Inferior parietal cortex (tissue), 1 donor: ENCODE results near the gene SYNRG.
"Not testable (repeated sequence)": the region's sequence is repeated elsewhere in the genome, so short reads cannot be mapped to it uniquely, and the experiment has no call there.

Experiments used
- DNase-seq: peaks from one replicate; pipeline ENCODE4 v3.0.0-alpha.2; 2016; ENCODE audit errors: extremely low spot score

SYNRG gene

GRCh38 chr17:37609170-37610040, at the start of gene SYNRG:
Gene SYNRG, minus strand, starts transcription at chr17:37609418. Its CDS starts 63 bp downstream, at chr17:37609355.
- DNase-seq = peak; percentile 94

GRCh38 chr17:37657202-37657601, 48.0 kb upstream of the SYNRG start:
- DNase-seq = no peak

GRCh38 chr17:37651849-37652248, 42.6 kb upstream of the SYNRG start:
- no peak for DNase-seq

- peak; percentile 32 for DNase-seq
These were observed 41.3 kb upstream of the SYNRG start for GRCh38 chr17:37650419-37651003.

GRCh38 chr17:37648555-37648954, 39.3 kb upstream of the SYNRG start:
- DNase-seq = no peak

GRCh38 chr17:37647856-37648255, 38.6 kb upstream of the SYNRG start:
- DNase-seq = no peak

GRCh38 chr17:37643869-37644268, 34.7 kb upstream of the SYNRG start:
- DNase-seq = peak; percentile 17

- peak; percentile 94 for DNase-seq
These were observed 34.0 kb upstream of the SYNRG start, which contains the start of gene DDX52 for GRCh38 chr17:37643118-37643766. Gene DDX52, minus strand, starts transcription at chr17:37643446. Its CDS starts 26 bp downstream, at chr17:37643420.

- DNase-seq = no peak
These were observed 33.5 kb upstream of the SYNRG start for GRCh38 chr17:37642681-37643080.

- no peak for DNase-seq
These were observed 30.8 kb upstream of the SYNRG start for GRCh38 chr17:37640015-37640414.

- DNase-seq = no peak
These were observed 28.7 kb upstream of the SYNRG start for GRCh38 chr17:37637956-37638355.

GRCh38 chr17:37616430-37616829, 7.2 kb upstream of the SYNRG start:
- not testable (repeated sequence) for DNase-seq

- DNase-seq = no peak
These were observed 5.6 kb upstream of the SYNRG start for GRCh38 chr17:37614823-37615222.

GRCh38 chr17:37614391-37614790, 5.2 kb upstream of the SYNRG start:
- DNase-seq = no peak

- no peak for DNase-seq
These were observed 1.8 kb upstream of the SYNRG start for GRCh38 chr17:37610971-37611370.

- DNase-seq = not testable (repeated sequence)
These were observed 813 bp upstream of the SYNRG start for GRCh38 chr17:37610041-37610420.

- peak; percentile 41 for DNase-seq
These were observed 658 bp downstream of the SYNRG start for GRCh38 chr17:37608351-37609169.

GRCh38 chr17:37607637-37608331, 1.4 kb downstream of the SYNRG start:
- DNase-seq = peak; percentile 11

GRCh38 chr17:37605813-37606505, 3.3 kb downstream of the SYNRG start:
- no peak for DNase-seq

- DNase-seq = no peak
These were observed 4.1 kb downstream of the SYNRG start for GRCh38 chr17:37605081-37605480.
